RWPE1 (cell line): ENCODE data around the gene EEF1A2.

ENCODE experiments used
- CTCF ChIA-PET: fragments of 350-600 bp; sonication (Branson Sonifier 250); formaldehyde crosslinking; extraction: SDS; loops from one replicate; lab custom pipeline; 2021; lab: Yijun Ruan, JAX
- POLR2A ChIA-PET: fragments of 400-600 bp; formaldehyde crosslinking; extraction: SDS; loops from one replicate; lab custom pipeline; 2020; ENCODE audit warnings: antibody characterized with exemption; ENCODE audit not compliant: low non-redundant PET; lab: Yijun Ruan, JAX
- DNase-seq: peaks from one replicate; pipeline ENCODE4 v3.0.0; 2012; ENCODE audit warnings: low spot score
- H3K27ac ChIP-seq: fragments of 450-650 bp; 2 replicates; pipeline ENCODE4 v1.5.1; 2017
- CTCF ChIP-seq: fragments of 450-650 bp; conservative IDR thresholded peaks from 2 replicates; pipeline ENCODE4 v1.5.1; 2017; ENCODE audit warnings: low read depth, mild to moderate bottlenecking

EEF1A2 gene

GRCh38 chr20:63503524-63503923 lies 4.6 kb upstream of the EEF1A2 start:
- ChIA-PET CTCF (interaction anchor here (0.6 to 1.0 kb wide), 4 partner anchors 14 to 628 kb away, joined by 3 to 4 read pairs (median 4); no protein-coding TSS in a partner anchor), POLR2A (no interaction called here)
- H3K27ac ChIP-seq, result no peak overlapping the region
- no peak for DNase-seq
- no peak for TF ChIP-seq CTCF

- ChIA-PET CTCF (interaction anchor here (1.0 kb wide), 1 partner anchor 15 kb away, joined by 3 read pairs; no protein-coding TSS in a partner anchor), POLR2A (no interaction called here)
- TF ChIP-seq CTCF, result no peak
- no peak for DNase-seq
- no peak overlapping the region for H3K27ac ChIP-seq
These were observed 3.8 kb upstream of the EEF1A2 start for GRCh38 chr20:63502671-63503172.

GRCh38 chr20:63501818-63502670 lies 3.2 kb upstream of the EEF1A2 start:
- CTCF ChIA-PET, result interaction anchor here (0.7 kb wide), 1 partner anchor 1275 kb away, joined by 3 read pairs; no protein-coding TSS in a partner anchor

GRCh38 chr20:63500902-63501817 lies 2.3 kb upstream of the EEF1A2 start:
- no peak for DNase-seq
- no peak overlapping the region for H3K27ac ChIP-seq
- no peak for TF ChIP-seq CTCF
- CTCF ChIA-PET, result interaction anchor here (0.7 kb wide), 1 partner anchor 1274 kb away, joined by 3 read pairs; no protein-coding TSS in a partner anchor
- POLR2A ChIA-PET, result interaction anchor here (0.6 kb wide), 1 partner anchor 17 kb away, joined by 3 read pairs; no protein-coding TSS in a partner anchor

More at GRCh38 chr20:63501818-63502670, 3.2 kb upstream of the EEF1A2 start:
- POLR2A ChIA-PET, result interaction anchor here (0.6 kb wide), 1 partner anchor 16 kb away, joined by 3 read pairs; no protein-coding TSS in a partner anchor
- peak; percentile 70 for DNase-seq
- TF ChIP-seq CTCF, result no peak
- H3K27ac ChIP-seq, result no peak overlapping the region

GRCh38 chr20:63500151-63500901 lies 1.4 kb upstream of the EEF1A2 start:
- POLR2A ChIA-PET, result interaction anchor here (0.7 kb wide), 1 partner anchor 29 kb away, joined by 3 read pairs; no protein-coding TSS in a partner anchor
- no peak for TF ChIP-seq CTCF
- CTCF ChIA-PET, result interaction anchor here (0.6 kb wide), 1 partner anchor 277 kb away, joined by 3 read pairs; no protein-coding TSS in a partner anchor

More at GRCh38 chr20:63500151-63500901, 1.4 kb upstream of the EEF1A2 start:
- DNase-seq, result no peak
- no peak overlapping the region for H3K27ac ChIP-seq
